Activated T-cell treated with anti-CD3 and anti-CD28 coated beads, Interleukin-2, amount 50 U/mL, for 24 hours (primary cell): ENCODE results near the gene NCK1.
"Not testable (repeated sequence)": the region's sequence is repeated elsewhere in the genome, so short reads cannot be mapped to it uniquely, and the experiment has no call there.

Source experiments
- DNase-seq: peaks from one replicate; pipeline ENCODE4 v3.0.0-alpha.2; 2020
- H3K27ac Mint-ChIP-seq: 2 replicates; pipeline ENCODE4 v1.8.0; 2020; ENCODE audit warnings: mild to moderate bottlenecking, mixed read lengths
- H3K27me3 Mint-ChIP-seq: 2 replicates; pipeline ENCODE4 v1.8.0; 2020; ENCODE audit warnings: mixed read lengths
- H3K36me3 Mint-ChIP-seq: 2 replicates; pipeline ENCODE4 v1.8.0; 2020; ENCODE audit warnings: low read depth, mixed read lengths
- H3K4me1 Mint-ChIP-seq: 2 replicates; pipeline ENCODE4 v1.8.0; 2020; ENCODE audit warnings: low read depth, mixed read lengths
- H3K4me3 Mint-ChIP-seq: 2 replicates; pipeline ENCODE4 v1.8.0; 2020; ENCODE audit warnings: mild to moderate bottlenecking, moderate library complexity, mixed read lengths
- H3K9me3 Mint-ChIP-seq: 2 replicates; pipeline ENCODE4 v1.8.0; 2020; ENCODE audit warnings: mixed read lengths

NCK1 gene

DNA sequence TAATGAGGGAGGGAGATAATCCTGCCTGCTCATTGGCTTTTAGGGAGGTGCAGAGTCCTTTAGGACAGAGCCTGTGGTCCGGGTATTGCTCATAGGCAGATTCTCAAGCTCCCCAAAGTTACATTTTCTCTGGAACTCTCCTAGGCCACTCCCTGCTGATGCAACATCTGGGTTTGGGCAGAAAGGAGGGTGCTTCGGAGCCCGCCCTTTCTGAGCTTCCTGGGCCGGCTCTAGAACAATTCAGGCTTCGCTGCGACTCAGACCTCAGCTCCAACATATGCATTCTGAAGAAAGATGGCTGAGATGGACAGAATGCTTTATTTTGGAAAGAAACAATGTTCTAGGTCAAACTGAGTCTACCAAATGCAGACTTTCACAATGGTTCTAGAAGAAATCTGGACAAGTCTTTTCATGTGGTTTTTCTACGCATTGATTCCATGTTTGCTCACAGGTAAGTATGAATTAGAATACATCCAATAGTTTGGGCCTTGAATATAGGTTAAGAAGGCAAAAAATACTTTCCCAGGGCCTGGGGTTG, 95.8 kb downstream of the NCK1 start, which contains the start of gene IL20RB:
Gene IL20RB (plus strand): TSS at position 233 of the 538 bp plus-strand sequence. CDS start 131 bp downstream, at position 364.
- Mint-ChIP-seq H3K9me3 (no peaks in the 10 kb centered on the region), H3K27ac (no peak within 1 kb of the TSS), H3K4me3 (no peak within 1 kb of the TSS), H3K36me3 (peaks cover 14% of the 10 kb centered on the region), H3K27me3 (no peaks in the 10 kb centered on the region), H3K4me1 (peaks cover 14% of the 10 kb centered on the region)
- no peak for DNase-seq

DNA sequence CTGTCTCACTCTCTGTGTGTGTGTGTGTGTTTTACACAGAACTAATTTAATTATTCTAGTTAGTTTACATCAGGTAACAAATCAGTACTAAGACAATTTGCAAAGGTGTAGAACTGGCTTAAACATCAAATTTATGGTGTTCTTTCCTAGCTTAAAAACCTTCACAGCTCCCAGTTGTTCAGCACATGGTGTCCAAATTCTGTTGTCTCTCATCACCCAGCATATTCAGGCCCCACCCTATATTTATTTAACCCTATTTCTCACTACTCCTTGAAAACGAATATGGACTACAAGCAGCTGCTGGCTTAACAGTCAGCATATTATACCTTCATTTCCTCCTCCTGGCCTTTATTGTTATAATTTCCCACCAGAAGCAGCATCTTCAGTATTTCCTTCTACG, 96.9 kb downstream of the NCK1 start:
- peaks cover 14% of the 10 kb centered on the region for H3K4me1 Mint-ChIP-seq
- no peak for DNase-seq
- peak overlapping the region; percentile 37 for H3K27ac Mint-ChIP-seq
- peaks cover 15% of the 10 kb centered on the region for H3K36me3 Mint-ChIP-seq
- H3K4me3 Mint-ChIP-seq = no peak overlapping the region
- H3K27me3 Mint-ChIP-seq = no peaks in the 10 kb centered on the region
- no peaks in the 10 kb centered on the region for H3K9me3 Mint-ChIP-seq

DNA sequence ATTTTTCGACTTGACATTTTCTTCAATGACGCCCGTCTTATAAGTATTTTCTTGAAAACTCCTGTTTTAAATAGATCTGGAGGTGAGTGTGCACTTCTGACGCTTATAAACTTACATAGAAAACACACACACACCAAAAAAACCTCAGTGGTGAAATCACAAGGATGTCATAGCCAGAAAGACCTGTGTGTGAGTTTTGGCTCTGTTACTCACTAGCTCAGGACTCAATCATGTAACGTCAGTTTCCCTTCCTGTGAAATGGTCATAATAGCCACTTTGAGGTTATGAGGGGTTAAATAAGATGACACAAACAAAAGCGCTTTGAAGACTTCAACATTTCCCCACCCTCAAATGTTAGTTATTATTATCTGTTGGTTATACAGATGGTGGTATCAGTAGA, 97.6 kb downstream of the NCK1 start:
- Mint-ChIP-seq H3K36me3 (peaks cover 15% of the 10 kb centered on the region), H3K27ac (no peak overlapping the region), H3K4me1 (peaks cover 11% of the 10 kb centered on the region), H3K27me3 (no peaks in the 10 kb centered on the region), H3K9me3 (no peaks in the 10 kb centered on the region), H3K4me3 (no peak overlapping the region)
- DNase-seq = no peak

DNA sequence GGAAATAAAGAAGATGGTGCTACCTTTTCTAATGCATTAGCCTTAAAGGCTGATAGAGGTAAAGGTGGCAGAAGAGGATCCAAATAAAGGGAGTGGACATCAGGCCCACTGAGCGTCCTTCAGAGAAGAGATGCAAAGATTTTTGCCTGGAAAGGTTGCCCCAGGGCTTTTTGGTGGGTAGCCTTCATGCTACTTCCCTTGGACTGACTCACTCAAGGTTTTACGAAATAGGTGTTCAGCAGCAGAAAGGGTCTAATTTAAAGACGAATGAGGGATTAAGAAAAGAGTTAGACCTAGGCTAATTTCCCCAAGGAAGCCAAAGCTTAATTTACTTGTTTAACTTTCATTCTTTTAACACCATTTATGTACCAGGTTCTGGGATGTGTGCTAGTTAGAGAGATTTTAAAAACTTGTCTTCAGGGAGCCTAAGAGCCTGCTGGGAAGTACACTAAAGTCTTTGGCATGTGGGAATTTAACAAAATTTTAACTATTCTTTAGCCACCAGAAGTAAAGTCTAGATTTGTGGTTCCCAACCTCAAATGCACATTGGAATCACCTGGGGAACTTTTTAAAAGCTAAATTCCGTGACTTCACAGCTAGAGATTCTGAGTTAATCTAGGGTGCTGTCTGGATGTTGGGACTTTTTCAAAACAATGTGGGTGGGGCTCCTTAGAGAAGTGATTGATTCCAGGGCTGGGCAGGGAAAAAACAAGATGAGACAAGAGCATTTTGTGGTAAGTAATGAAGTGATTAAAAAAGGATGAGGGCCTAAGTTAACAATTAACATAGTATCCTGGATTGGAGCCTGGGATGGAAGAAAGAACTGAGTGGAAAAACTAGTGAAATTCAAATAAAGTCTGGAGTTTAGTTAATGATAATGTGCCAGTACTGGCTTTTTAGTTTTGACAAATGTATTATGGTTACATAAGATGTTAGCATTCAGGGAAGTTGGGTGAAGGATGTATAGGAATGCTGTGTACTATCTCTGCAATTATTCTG, 99.1 kb downstream of the NCK1 start:
- Mint-ChIP-seq H3K4me3 (no peak overlapping the region), H3K36me3 (peaks cover 15% of the 10 kb centered on the region)
- no peak for DNase-seq

DNA sequence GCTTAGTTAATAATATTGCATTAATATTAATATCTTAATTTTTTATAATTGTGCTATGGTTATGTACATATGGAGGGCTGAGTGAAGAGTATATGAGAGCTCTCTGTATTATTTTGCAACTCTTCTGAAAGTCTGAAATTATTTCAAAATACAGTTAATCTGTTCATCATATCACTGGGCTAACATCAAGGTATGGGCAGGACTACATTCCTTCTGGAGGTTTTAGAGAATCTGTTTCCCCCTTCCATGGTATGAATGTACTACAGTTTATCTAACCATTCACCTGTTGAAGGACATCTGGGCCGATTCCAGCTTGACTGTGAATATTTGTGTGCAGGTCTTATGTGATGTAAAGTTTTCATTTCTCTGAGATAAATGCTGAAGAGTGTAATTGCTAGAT, 100.9 kb downstream of the NCK1 start:
- Mint-ChIP-seq H3K27ac (no peak overlapping the region), H3K36me3 (peaks cover 11% of the 10 kb centered on the region), H3K4me3 (no peak overlapping the region), H3K4me1 (peaks cover 3% of the 10 kb centered on the region), H3K9me3 (no peaks in the 10 kb centered on the region), H3K27me3 (no peaks in the 10 kb centered on the region)
- DNase-seq = no peak

More for the DNA sequence above, 99.1 kb downstream of the NCK1 start:
- Mint-ChIP-seq H3K9me3 (no peaks in the 10 kb centered on the region), H3K27me3 (no peaks in the 10 kb centered on the region), H3K27ac (no peak overlapping the region), H3K4me1 (peaks cover 3% of the 10 kb centered on the region)

DNA sequence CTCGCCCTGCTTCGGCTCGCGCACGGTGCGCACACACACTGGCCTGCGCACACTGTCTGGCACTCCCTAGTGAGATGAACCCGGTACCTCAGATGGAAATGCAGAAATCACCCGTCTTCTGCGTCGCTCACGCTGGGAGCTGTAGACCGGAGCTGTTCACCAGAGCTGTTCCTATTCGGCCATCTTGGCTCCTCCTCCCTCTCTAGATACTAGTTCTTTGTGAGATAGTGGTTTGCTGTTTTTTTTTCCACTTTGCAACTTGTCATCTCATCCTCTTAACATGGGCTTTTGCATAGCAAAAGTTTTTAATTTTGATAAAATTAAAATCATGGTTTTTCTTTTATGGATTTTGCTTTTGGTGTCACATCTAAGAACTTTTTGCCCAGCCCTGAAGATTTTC, 107.5 kb downstream of the NCK1 start:
- not testable (repeated sequence) for H3K4me3 Mint-ChIP-seq, DNase-seq, H3K27ac Mint-ChIP-seq, H3K27me3 Mint-ChIP-seq, H3K36me3 Mint-ChIP-seq, H3K4me1 Mint-ChIP-seq, H3K9me3 Mint-ChIP-seq

DNA sequence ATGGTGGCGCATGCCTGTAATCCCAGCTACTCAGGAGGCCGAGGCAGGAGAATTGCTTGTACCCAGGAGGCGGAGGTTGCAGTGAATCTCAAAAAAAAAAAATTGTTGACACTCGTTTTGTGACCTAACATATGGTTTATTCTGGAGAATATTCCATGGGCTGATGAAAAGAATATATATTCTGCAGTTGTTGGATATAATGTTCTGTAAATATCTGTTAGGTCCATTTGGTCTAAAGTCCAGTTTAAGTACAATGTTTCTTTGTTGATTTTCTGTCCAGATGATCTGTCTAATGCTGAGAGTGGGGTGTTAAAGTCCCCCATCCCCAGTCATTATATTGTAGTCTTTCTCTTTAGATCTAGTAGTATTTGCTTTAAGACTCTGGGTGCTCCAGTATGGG, 111.3 kb downstream of the NCK1 start:
- no peak overlapping the region for H3K27ac Mint-ChIP-seq
- no peak overlapping the region for H3K4me3 Mint-ChIP-seq
- H3K27me3 Mint-ChIP-seq = no peaks in the 10 kb centered on the region
- peaks cover 9% of the 10 kb centered on the region for H3K9me3 Mint-ChIP-seq
- peaks cover 14% of the 10 kb centered on the region for H3K36me3 Mint-ChIP-seq
- H3K4me1 Mint-ChIP-seq = no peaks in the 10 kb centered on the region
- no peak for DNase-seq

DNA sequence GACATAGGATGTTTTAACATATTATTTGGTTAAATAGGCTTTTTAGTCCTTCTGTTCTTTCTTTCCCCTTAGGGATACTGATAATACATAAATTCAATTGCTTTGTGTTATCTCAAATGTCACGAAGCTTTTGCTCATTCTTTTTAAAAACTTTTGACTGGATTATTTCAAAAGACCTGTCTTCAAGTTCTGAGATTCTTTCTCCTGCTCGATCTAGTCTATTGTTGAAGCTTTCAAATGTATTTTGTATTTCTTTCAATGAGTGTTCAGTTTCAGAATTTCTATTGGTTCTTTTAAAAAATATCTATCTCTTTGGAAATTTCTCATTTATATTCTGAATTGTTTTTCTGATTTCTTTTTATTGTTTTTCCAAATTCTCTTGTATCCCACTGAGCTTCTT, 112.7 kb downstream of the NCK1 start:
- no peak overlapping the region for H3K4me3 Mint-ChIP-seq
- no peak for DNase-seq
- H3K4me1 Mint-ChIP-seq = no peaks in the 10 kb centered on the region
- no peak overlapping the region for H3K27ac Mint-ChIP-seq
- H3K27me3 Mint-ChIP-seq = no peaks in the 10 kb centered on the region
- H3K36me3 Mint-ChIP-seq = peaks cover 13% of the 10 kb centered on the region
- peaks cover 9% of the 10 kb centered on the region for H3K9me3 Mint-ChIP-seq

DNA sequence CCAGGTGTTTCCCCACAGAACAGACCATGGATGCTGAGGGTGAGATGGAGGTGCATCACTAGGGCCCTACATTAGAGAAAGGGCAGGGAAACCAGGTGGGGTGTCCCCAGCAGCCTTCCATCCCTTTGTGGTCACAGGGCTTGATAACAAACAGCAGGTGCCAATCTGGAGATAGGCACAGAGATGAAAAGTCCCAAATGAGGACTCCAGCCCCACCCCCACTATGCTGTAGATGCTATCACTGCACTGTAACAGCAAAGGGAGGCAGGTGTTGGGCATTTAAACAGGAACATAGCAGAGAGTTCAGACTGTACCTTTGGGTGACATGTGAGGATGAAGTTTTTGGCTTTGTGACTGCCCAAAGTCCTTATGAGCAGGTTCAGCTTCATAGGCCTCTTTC, 117.2 kb downstream of the NCK1 start:
- H3K4me1 Mint-ChIP-seq = no peaks in the 10 kb centered on the region
- no peak overlapping the region for H3K4me3 Mint-ChIP-seq
- peaks cover 11% of the 10 kb centered on the region for H3K36me3 Mint-ChIP-seq
- H3K27me3 Mint-ChIP-seq = no peaks in the 10 kb centered on the region
- DNase-seq = no peak
- peaks cover 4% of the 10 kb centered on the region for H3K9me3 Mint-ChIP-seq
- H3K27ac Mint-ChIP-seq = no peak overlapping the region

DNA sequence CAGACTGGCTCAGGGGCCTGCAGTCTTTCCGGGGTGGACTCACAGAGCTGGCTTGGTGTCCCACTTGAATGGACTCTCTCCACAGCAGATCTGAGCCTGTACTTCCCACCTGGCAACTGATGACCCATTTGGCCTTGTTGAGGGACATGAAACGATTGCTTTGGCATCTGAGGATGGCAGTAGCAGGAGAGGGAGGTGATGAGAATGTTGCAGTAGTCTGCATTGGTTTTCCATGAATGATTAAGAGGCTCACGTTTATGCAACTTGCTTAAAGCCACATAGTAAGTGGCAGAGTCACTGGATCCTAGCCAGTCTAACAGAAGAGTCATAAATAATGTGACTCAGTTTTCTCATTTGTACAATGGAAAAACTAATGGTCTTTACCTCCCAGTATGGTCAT, 117.7 kb downstream of the NCK1 start:
- Mint-ChIP-seq H3K4me3 (no peak overlapping the region), H3K36me3 (peaks cover 9% of the 10 kb centered on the region), H3K9me3 (no peaks in the 10 kb centered on the region), H3K27ac (no peak overlapping the region), H3K4me1 (peaks cover 2% of the 10 kb centered on the region), H3K27me3 (no peaks in the 10 kb centered on the region)
- DNase-seq = no peak

DNA sequence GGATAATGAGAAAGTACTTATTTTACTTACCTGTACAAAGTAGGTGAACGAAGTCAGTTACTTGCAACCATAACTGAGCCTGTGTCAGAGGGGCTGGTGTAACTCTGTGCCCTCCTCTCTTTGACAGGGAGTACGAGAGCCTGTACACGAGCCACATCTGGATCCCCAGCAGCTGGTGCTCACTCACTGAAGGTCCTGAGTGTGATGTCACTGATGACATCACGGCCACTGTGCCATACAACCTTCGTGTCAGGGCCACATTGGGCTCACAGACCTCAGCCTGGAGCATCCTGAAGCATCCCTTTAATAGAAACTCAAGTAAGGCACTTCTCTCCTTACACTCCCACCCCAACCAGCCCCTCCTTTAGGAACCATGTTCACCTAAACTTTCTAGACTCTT, 120.0 kb downstream of the NCK1 start:
- Mint-ChIP-seq H3K9me3 (no peaks in the 10 kb centered on the region), H3K27me3 (no peaks in the 10 kb centered on the region), H3K36me3 (peaks cover 5% of the 10 kb centered on the region), H3K27ac (no peak overlapping the region), H3K4me3 (no peak overlapping the region), H3K4me1 (peaks cover 2% of the 10 kb centered on the region)
- no peak for DNase-seq

DNA sequence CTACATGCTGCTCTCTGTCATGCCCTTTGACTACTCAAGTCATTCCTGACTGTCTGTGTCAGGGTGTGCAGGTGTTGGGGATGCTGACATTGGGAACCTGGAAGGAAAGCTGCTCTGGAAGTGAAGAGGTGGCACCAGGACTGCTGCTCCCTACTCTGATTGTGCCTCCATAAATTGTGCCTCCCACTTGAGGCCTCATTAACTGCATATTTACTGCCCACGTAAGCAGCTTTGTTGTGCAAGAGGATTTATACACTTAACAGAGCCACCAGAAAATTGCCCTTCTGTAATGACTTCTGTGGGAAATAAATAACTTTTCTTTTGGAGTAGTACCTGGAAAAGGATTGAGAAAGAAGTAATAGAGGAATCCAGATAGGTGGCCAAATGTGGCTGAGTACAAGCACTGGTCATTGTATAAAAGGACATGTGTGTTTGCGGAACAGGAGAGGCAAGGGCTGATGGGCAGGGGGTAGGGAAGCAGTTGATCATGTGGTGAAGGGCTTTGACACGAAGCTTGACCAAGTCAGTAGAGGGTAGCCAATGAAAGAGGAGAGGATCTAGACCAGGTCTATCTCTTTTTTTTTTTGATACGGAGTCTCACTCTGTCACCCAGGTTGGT, 120.6 kb downstream of the NCK1 start:
- Mint-ChIP-seq H3K4me1 (peaks cover 2% of the 10 kb centered on the region), H3K27me3 (no peaks in the 10 kb centered on the region), H3K27ac (no peak overlapping the region), H3K36me3 (peaks cover 5% of the 10 kb centered on the region), H3K4me3 (no peak overlapping the region), H3K9me3 (no peaks in the 10 kb centered on the region)
- DNase-seq = no peak

DNA sequence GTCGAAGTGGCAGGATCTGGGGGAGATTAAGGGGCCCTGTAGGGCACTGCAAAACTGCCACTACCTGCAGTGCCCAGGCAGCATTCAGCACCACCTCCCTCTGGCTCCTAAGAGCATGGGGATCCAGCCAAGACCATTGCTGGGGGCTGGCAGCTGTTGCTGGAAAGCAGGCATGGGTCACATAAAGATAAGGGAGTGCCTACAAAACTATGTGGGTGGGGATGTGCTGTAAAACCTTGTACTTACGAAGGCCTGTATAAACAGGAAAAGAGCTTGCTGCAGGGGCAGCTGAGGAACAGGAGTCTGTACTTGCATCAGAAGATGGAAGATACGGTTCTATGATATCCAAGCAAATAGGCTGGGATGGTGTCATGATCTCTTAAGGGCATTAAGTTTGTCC, 122.8 kb downstream of the NCK1 start:
- peaks cover 5% of the 10 kb centered on the region for H3K36me3 Mint-ChIP-seq
- peaks cover 2% of the 10 kb centered on the region for H3K4me1 Mint-ChIP-seq
- no peak overlapping the region for H3K4me3 Mint-ChIP-seq
- H3K27me3 Mint-ChIP-seq = no peaks in the 10 kb centered on the region
- no peak for DNase-seq
- H3K27ac Mint-ChIP-seq = no peak overlapping the region
- H3K9me3 Mint-ChIP-seq = no peaks in the 10 kb centered on the region

DNA sequence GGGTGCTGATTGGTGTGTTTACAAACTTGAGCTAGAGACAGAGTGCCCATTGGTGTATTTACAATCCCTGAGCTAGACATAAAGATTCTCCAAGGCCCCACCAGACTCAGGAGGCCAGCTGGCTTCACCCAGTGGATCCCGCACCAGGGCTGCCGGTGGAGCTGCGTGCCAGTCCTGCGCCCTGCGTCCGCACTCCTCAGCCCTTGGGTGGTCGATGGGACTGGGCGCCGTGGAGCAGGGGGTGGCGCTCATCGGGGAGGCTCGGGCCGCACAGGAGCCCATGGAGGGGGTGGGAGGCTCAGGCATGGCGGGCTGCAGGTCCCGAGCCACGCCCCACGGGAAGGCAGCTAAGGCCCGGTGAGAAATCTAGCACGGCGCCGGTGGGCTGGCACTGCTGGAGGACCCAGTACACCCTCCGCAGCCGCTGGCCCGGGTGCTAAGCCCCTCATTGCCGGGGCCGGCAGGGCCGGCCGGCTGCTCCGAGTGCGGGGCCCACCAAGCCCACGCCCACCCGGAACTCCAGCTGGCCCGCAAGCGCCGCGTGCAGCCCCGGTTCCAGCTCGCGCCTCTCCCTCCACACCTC, 125.5 kb downstream of the NCK1 start:
- not testable (repeated sequence) for H3K27ac Mint-ChIP-seq, H3K36me3 Mint-ChIP-seq, H3K4me3 Mint-ChIP-seq, H3K9me3 Mint-ChIP-seq, DNase-seq, H3K4me1 Mint-ChIP-seq, H3K27me3 Mint-ChIP-seq

DNA sequence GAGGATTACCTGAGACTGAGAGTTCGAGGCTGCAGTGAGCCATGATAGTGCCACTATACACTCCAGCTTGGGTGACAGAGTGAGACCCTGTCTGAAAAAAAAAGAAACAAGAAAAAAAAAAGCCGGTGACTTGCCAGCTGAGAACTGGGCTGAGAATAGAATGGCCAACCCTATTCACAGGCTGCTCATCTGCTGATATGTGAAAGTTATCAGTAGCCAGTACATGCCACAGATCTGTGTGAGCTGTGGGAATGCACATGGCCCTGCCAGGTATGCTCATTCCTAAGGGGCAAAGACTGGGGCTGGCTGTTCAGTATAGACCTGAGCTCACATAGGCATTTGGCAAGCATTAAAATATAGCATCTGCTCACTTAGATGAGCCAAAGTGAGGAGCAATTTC, 126.6 kb downstream of the NCK1 start:
- Mint-ChIP-seq H3K36me3 (no peaks in the 10 kb centered on the region), H3K4me1 (peaks cover 2% of the 10 kb centered on the region), H3K9me3 (no peaks in the 10 kb centered on the region), H3K27me3 (no peaks in the 10 kb centered on the region), H3K4me3 (no peak overlapping the region), H3K27ac (no peak overlapping the region)
- DNase-seq = no peak
